GM23338 (cell line): ENCODE data around the gene MIGA1. TPM values are rescaled to one million over a fixed set of nuclear protein-coding genes. Genes with fewer than 3 reads are reported as not detected.

Experiments used
- ATAC-seq: fragments of 200-7000 bp; cut with Tn5 transposase; 3 replicates; pipeline ENCODE4 v1.9.1; 2020
- DNase-seq: peaks from one replicate; pipeline ENCODE4 v3.0.0-alpha.2; 2015; ENCODE audit warnings: low spot score
- H2AFZ ChIP-seq: fragments of 200-600 bp; sonication (generic); 2 replicates; pipeline ENCODE4 v1.8.0; 2016; ENCODE audit warnings: antibody characterized with exemption, mild to moderate bottlenecking, moderate library complexity
- H3F3A ChIP-seq: fragments of 200-600 bp; sonication (generic); replicated peaks from 2 replicates; pipeline ENCODE4 v1.8.0; 2017; ENCODE audit warnings: antibody characterized with exemption, mixed run types, low read depth
- H3K27ac ChIP-seq: fragments of 200-600 bp; sonication (generic); 2 replicates; pipeline ENCODE4 v1.6.1; 2016; ENCODE audit warnings: low read depth
- H3K27me3 ChIP-seq: fragments of 200-600 bp; sonication (generic); 2 replicates; pipeline ENCODE4 v1.8.0; 2016; ENCODE audit warnings: mild to moderate bottlenecking, mixed run types, moderate library complexity; ENCODE audit not compliant: insufficient read depth
- H3K36me3 ChIP-seq: fragments of 200-600 bp; sonication (generic); 2 replicates; pipeline ENCODE4 v1.8.0; 2016; ENCODE audit warnings: mild to moderate bottlenecking; ENCODE audit not compliant: insufficient read depth
- H3K4me1 ChIP-seq: fragments of 200-600 bp; sonication (generic); 2 replicates; pipeline ENCODE4 v1.8.0; 2016; ENCODE audit warnings: mild to moderate bottlenecking, moderate library complexity; ENCODE audit not compliant: insufficient read depth
- H3K4me2 ChIP-seq: fragments of 200-600 bp; sonication (generic); 2 replicates; pipeline ENCODE4 v1.7.1; 2017; ENCODE audit warnings: mixed run types
- H3K4me3 ChIP-seq: fragments of 200-600 bp; sonication (generic); 2 replicates; pipeline ENCODE4 v1.6.1; 2016; ENCODE audit warnings: mixed run types
- H3K79me2 ChIP-seq: fragments of 200-600 bp; sonication (generic); replicated peaks from 2 replicates; pipeline ENCODE4 v1.8.0; 2017; ENCODE audit warnings: mild to moderate bottlenecking; ENCODE audit not compliant: insufficient read depth
- H3K9me2 ChIP-seq: fragments of 200-600 bp; sonication (generic); 2 replicates; pipeline ENCODE4 v1.8.0; 2017; ENCODE audit not compliant: insufficient read depth
- H4K20me1 ChIP-seq: fragments of 200-600 bp; sonication (generic); replicated peaks from 2 replicates; pipeline ENCODE4 v1.8.0; 2017; ENCODE audit warnings: mild to moderate bottlenecking; ENCODE audit not compliant: insufficient read depth
- H3K27ac Mint-ChIP-seq: 2 replicates; pipeline ENCODE4 v1.8.0; 2020; ENCODE audit warnings: inconsistent platforms, mild to moderate bottlenecking, moderate library complexity, mixed read lengths
- H3K27me3 Mint-ChIP-seq: 3 replicates; pipeline ENCODE4 v1.8.0; 2022; ENCODE audit warnings: low read depth, mild to moderate bottlenecking, moderate library complexity, mixed read lengths, inconsistent platforms; ENCODE audit not compliant: insufficient read depth, poor library complexity
- H3K36me3 Mint-ChIP-seq: 3 replicates; pipeline ENCODE4 v1.8.0; 2021; ENCODE audit warnings: low read depth, mild to moderate bottlenecking, inconsistent platforms, moderate library complexity, mixed read lengths
- H3K4me1 Mint-ChIP-seq: 3 replicates; pipeline ENCODE4 v1.8.0; 2020; ENCODE audit warnings: mild to moderate bottlenecking, inconsistent platforms, mixed read lengths
- H3K4me3 Mint-ChIP-seq: 3 replicates; pipeline ENCODE4 v1.8.0; 2021; ENCODE audit warnings: moderate library complexity, mild to moderate bottlenecking, inconsistent platforms, mixed read lengths
- H3K9me3 Mint-ChIP-seq: 3 replicates; pipeline ENCODE4 v1.8.0; 2020; ENCODE audit warnings: moderate library complexity, mild to moderate bottlenecking, inconsistent platforms, mixed read lengths
- CREB1 ChIP-seq: fragments of 250-450 bp; sonication (Bioruptor Pico); IDR thresholded peaks from 2 replicates; pipeline ENCODE4 v1.5.0; 2020; ENCODE audit warnings: low read depth, mild to moderate bottlenecking, moderate library complexity
- EZH2 ChIP-seq: fragments of 200-600 bp; sonication (generic); IDR thresholded peaks from one replicate; pipeline ENCODE4 v1.8.0; 2017; ENCODE audit warnings: antibody characterized with exemption, mild to moderate bottlenecking, low read depth; ENCODE audit not compliant: unreplicated experiment
- EZH2phosphoT487 ChIP-seq: fragments of 200-600 bp; sonication (generic); IDR thresholded peaks from one replicate; pipeline ENCODE4 v1.8.1; 2018; ENCODE audit warnings: antibody characterized with exemption; ENCODE audit not compliant: unreplicated experiment
- JUNB ChIP-seq: IDR thresholded peaks from one replicate; pipeline ENCODE4 v1.6.1; 2016; ENCODE audit warnings: antibody characterized with exemption; ENCODE audit not compliant: unreplicated experiment
- NANOG ChIP-seq: IDR thresholded peaks from 2 replicates; pipeline ENCODE4 v1.6.1; 2016; ENCODE audit warnings: antibody characterized with exemption, borderline replicate concordance
- POLR2AphosphoS5 ChIP-seq: IDR thresholded peaks from 2 replicates; pipeline ENCODE4 v1.6.1; 2016; ENCODE audit warnings: antibody characterized with exemption, low read depth
- STAT1 ChIP-seq: IDR thresholded peaks from one replicate; pipeline ENCODE4 v1.6.1; 2016; ENCODE audit warnings: antibody characterized with exemption; ENCODE audit not compliant: unreplicated experiment
- ZNF114 ChIP-seq: fragments of 250-450 bp; sonication (Bioruptor Pico); IDR thresholded peaks from 2 replicates; pipeline ENCODE4 v1.5.0; 2020; ENCODE audit warnings: mild to moderate bottlenecking, moderate library complexity
- polyA plus RNA-seq: library from polyadenylated mRNA; unstranded; fragments of >200 nt; fragmentation: Nextera tagmentation; extraction: Ambion mirVana; gene quantifications from 2 replicates; pipeline ENCODE4 v1.2.1, GENCODE V29; 2016
- total RNA-seq: library from RNA; depleted of rRNA; stranded (reverse); fragments of >200 nt; shearing (Covaris generic); gene quantifications from 2 replicates; pipeline ENCODE4 v1.2.3, GENCODE V29; 2014
- TF ChIP-seq, protein P1 (sequence below): IDR thresholded peaks from one replicate; pipeline ENCODE4 v1.6.1; 2018; ENCODE audit warnings: antibody characterized with exemption; ENCODE audit not compliant: unreplicated experiment
- TF ChIP-seq, protein P2 (sequence below): IDR thresholded peaks from 2 replicates; pipeline ENCODE4 v1.6.1; 2016; ENCODE audit warnings: antibody characterized with exemption
- TF ChIP-seq, protein P3 (sequence below), 2 experiments: fragments of 200-600 bp in 1 of 2; sonication (generic) in 1 of 2; conservative IDR thresholded peaks; 2 replicates each; pipeline versions ENCODE4 v1.5.1 to v1.6.1; 2016 to 2017; ENCODE audit warnings: antibody characterized with exemption in 2 of 2, low read depth in 2 of 2, mild to moderate bottlenecking in 2 of 2, moderate library complexity in 1 of 2

The MIGA1 gene
- total and polyA plus RNA-seq, 2 experiments from 2014 or later, result 3.4 to 7.5 TPM

DNA sequence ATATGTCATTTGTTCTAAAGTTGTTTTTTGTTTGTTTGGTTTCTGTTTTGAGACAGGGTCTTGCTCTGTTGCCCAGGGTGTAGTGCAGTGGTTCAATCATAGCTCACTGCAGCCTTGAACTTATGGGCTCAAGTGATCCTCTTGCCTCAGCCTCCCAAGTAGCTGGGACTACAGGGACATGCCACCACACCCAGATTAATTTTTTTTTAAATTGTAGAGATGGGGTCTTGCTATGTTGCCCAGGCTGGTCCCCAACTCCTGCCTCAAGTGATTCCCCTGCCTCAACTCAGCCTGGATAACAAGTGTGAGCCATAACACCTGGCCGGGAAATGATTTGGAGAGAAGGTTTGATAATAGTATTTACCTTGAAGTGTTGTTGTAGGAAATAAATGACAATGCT lies 127.2 kb downstream of the MIGA1 start (continued):
- TF ChIP-seq POLR2AphosphoS5, result no peak
- TF ChIP-seq NANOG, result no peak
- no peak for TF ChIP-seq EZH2
- no peak for TF ChIP-seq JUNB
- TF ChIP-seq, protein P1, sequence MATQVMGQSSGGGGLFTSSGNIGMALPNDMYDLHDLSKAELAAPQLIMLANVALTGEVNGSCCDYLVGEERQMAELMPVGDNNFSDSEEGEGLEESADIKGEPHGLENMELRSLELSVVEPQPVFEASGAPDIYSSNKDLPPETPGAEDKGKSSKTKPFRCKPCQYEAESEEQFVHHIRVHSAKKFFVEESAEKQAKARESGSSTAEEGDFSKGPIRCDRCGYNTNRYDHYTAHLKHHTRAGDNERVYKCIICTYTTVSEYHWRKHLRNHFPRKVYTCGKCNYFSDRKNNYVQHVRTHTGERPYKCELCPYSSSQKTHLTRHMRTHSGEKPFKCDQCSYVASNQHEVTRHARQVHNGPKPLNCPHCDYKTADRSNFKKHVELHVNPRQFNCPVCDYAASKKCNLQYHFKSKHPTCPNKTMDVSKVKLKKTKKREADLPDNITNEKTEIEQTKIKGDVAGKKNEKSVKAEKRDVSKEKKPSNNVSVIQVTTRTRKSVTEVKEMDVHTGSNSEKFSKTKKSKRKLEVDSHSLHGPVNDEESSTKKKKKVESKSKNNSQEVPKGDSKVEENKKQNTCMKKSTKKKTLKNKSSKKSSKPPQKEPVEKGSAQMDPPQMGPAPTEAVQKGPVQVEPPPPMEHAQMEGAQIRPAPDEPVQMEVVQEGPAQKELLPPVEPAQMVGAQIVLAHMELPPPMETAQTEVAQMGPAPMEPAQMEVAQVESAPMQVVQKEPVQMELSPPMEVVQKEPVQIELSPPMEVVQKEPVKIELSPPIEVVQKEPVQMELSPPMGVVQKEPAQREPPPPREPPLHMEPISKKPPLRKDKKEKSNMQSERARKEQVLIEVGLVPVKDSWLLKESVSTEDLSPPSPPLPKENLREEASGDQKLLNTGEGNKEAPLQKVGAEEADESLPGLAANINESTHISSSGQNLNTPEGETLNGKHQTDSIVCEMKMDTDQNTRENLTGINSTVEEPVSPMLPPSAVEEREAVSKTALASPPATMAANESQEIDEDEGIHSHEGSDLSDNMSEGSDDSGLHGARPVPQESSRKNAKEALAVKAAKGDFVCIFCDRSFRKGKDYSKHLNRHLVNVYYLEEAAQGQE, result no peak
- no peak for TF ChIP-seq ZNF114 (CRISPR knock-in tag)
- no peak for TF ChIP-seq EZH2phosphoT487
- TF ChIP-seq, protein P2, sequence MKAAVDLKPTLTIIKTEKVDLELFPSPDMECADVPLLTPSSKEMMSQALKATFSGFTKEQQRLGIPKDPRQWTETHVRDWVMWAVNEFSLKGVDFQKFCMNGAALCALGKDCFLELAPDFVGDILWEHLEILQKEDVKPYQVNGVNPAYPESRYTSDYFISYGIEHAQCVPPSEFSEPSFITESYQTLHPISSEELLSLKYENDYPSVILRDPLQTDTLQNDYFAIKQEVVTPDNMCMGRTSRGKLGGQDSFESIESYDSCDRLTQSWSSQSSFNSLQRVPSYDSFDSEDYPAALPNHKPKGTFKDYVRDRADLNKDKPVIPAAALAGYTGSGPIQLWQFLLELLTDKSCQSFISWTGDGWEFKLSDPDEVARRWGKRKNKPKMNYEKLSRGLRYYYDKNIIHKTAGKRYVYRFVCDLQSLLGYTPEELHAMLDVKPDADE, result no peak
- TF ChIP-seq STAT1, result no peak
- TF ChIP-seq CREB1 (CRISPR knock-in tag), result no peak
- TF ChIP-seq, protein P3, sequence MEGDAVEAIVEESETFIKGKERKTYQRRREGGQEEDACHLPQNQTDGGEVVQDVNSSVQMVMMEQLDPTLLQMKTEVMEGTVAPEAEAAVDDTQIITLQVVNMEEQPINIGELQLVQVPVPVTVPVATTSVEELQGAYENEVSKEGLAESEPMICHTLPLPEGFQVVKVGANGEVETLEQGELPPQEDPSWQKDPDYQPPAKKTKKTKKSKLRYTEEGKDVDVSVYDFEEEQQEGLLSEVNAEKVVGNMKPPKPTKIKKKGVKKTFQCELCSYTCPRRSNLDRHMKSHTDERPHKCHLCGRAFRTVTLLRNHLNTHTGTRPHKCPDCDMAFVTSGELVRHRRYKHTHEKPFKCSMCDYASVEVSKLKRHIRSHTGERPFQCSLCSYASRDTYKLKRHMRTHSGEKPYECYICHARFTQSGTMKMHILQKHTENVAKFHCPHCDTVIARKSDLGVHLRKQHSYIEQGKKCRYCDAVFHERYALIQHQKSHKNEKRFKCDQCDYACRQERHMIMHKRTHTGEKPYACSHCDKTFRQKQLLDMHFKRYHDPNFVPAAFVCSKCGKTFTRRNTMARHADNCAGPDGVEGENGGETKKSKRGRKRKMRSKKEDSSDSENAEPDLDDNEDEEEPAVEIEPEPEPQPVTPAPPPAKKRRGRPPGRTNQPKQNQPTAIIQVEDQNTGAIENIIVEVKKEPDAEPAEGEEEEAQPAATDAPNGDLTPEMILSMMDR (conservative IDR thresholded peaks at IDR 0.05; ENCODE audit: low read depth in 2 of 2), result no peak

DNA sequence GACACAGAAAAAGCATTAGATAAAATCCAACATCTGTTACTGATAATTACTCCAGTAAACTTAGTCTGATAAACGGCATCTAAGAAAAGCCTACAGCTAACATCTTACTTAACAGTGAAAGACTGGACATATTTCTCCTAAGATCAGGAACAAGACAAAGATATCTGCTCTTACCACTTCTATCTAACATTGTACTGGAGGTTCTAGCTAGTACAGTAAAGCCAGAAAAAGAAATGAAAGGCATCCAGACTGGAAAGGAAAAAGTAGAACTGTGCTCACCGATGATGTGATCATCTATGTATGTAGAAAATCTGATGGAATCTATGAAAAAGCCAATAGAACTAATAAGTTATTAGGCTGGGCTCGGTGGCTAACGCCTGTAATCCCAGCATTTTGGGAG lies 130.7 kb downstream of the MIGA1 start:
- H3K36me3 Mint-ChIP-seq, result no peaks in the 10 kb centered on the region
- Histone ChIP-seq H3K27ac (no peak overlapping the region), H3K9me2 (no peaks in the 10 kb centered on the region), H2AFZ (no peak overlapping the region), H4K20me1 (no peaks in the 10 kb centered on the region), H3K4me2 (no peak overlapping the region), H3K27me3 (no peaks in the 10 kb centered on the region), H3F3A (no peaks in the 10 kb centered on the region), H3K36me3 (no peaks in the 10 kb centered on the region), H3K4me1 (no peaks in the 10 kb centered on the region), H3K4me3 (no peak overlapping the region), H3K79me2 (no peaks in the 10 kb centered on the region)
- no peak overlapping the region for H3K4me3 Mint-ChIP-seq
- no peaks in the 10 kb centered on the region for H3K4me1 Mint-ChIP-seq
- peaks cover 2% of the 10 kb centered on the region for H3K27me3 Mint-ChIP-seq
- no peak overlapping the region for H3K27ac Mint-ChIP-seq
- ATAC-seq (no peak), DNase-seq (no peak)
- H3K9me3 Mint-ChIP-seq, result no peaks in the 10 kb centered on the region
- TF ChIP-seq EZH2phosphoT487, result no peak
- TF ChIP-seq, protein P1, result no peak
